ENCODE data around the gene C4orf50.
"Not testable (repeated sequence)": the region's sequence is repeated elsewhere in the genome, so short reads cannot be mapped to it uniquely, and the experiment has no call there.

Gene C4orf50

DNA sequence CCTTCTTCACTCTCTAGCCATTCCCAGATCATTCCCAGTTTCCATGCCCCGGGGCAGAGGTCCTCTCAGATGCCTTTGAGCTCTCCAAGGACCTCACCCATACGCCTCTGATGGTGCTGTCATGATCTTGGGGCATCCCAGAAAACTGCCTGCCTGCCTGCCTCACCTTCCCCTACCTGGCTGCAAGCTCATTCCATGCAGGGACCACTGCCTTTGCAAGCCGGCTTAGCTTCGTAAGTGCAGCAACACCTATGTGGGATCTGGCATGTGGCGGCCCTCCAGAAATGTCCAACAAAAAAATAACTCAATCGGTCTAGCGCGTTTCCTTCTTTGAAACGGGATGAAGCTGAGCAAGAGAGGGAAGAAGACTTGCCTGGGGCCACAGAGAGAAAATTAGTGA lies 53.0 kb downstream of the C4orf50 start:
- DNase-seq, result no peak

DNA sequence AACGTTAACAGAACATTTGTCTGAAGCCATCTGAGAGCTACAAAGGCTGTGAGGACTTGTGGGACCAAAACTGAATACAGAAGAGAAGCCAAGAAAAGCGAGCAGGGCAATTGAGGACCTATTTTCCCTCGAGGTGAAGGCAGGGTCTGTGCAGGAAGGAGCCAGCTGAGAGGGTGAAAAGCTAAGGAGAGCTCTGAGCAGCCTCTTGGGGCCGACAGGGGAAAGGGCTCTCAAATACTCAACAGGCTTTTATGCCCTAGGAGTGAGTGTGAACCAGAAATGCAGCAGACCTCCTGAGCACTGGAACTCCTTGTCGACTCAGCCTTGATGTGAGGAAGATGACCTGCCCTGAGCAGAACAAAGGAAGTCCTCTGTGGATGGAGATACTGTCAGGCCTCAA lies 54.2 kb downstream of the C4orf50 start:
- DNase-seq, result no peak

DNA sequence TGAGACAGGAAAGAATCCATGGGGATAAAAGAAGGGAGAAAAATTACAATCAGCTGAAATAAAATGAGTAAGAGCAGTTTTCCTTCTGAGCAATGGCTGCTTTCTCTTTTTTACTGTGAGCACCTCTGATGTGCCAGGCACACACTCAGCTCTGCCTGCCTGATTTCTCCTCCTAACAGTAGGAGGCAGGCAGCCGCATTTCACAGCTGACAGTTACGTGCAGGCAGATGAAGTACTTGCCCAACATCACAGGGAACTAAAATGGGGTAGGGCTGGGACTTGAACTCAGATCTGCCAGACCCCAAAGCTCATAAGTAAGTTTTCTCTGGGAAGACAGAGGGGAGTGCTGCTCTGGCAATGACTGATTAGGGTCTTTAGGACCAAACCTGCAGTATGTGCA lies 54.6 kb downstream of the C4orf50 start:
- no peak for DNase-seq

DNA sequence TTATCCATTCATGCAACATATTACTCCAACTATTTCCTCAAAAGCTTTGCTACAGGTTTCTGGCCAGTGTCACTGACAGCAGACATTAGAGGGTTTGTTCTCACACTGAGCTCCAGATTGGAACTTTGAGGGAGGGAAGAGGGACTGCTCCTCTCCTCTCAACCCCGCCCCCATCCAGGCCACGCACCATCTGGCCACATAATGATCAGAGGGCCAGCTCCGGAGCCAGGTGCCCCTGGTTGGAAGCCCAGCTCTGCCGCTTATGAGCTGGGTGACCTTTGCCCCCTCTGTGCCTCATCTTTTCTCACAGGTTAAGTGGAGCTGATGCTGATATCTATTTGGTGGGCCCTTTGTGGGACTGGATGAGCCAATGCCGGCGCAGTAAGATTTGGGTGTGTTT lies 55.8 kb downstream of the C4orf50 start:
- DNase-seq, result no peak

- DNase-seq, result no peak
These were observed 57.9 kb downstream of the C4orf50 start for GRCh38 chr4:5960252-5960880.

DNA sequence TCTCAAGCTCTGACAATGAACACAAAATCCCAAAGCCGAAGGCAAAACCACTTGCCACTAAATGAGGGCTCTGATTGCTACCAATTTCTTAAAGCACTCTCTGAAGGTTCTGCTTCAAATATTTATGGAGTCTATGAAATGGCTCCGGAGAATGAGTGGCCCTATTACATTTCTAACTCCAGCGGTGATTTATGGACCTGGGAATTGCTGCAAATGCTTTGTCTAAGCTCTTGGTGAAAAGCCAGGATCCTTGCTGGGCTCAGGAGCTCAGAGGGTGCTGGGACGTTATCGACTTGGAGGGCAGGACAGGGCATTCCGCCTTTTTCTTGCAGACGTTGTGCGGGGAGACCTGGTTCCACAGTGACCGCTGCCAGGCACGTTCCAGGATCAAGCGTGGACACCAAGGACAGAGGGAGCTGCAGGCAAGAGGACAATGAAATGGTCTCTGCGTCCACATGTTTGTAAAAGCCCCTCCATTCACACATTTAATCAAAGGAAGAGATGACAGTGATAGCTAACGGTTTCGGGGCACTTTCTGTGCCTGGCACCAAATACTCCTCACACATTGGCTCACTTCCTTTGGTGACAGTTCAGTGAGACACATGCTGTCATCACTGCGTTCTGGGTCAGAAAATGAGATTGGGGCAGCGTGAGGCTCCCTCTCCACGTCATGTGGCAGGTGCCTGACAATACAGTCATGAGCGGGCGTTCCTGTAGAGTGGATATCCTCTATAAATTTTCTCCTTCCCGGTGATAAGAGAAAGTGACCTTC lies 58.8 kb downstream of the C4orf50 start:
- DNase-seq, result no peak

- DNase-seq, result no peak
These were observed 60.0 kb downstream of the C4orf50 start for GRCh38 chr4:5958199-5958735.

DNA sequence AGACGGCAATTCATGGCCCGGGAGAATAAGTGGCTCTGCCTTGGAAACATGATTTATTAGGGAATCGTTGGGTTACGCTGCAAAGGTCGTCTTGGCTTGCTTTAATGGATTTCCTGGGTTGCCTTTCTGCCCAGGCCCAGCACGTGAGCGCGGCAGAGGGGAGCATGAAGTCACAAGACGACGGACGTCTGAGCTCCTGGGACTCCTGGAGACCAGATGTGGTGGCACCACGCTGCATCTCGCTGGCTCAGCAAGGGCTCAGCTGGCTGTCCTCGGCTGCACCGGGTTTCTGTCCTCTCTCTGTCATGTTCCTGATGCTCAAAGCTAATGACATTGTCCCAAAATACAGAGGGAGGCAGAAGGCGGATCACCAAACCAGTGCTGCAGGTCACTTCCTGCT lies 61.2 kb downstream of the C4orf50 start:
- no peak for DNase-seq

GRCh38 chr4:5956285-5957021 lies 61.8 kb downstream of the C4orf50 start:
- DNase-seq, result no peak

GRCh38 chr4:5955856-5956255 lies 62.4 kb downstream of the C4orf50 start:
- DNase-seq, result no peak

DNA sequence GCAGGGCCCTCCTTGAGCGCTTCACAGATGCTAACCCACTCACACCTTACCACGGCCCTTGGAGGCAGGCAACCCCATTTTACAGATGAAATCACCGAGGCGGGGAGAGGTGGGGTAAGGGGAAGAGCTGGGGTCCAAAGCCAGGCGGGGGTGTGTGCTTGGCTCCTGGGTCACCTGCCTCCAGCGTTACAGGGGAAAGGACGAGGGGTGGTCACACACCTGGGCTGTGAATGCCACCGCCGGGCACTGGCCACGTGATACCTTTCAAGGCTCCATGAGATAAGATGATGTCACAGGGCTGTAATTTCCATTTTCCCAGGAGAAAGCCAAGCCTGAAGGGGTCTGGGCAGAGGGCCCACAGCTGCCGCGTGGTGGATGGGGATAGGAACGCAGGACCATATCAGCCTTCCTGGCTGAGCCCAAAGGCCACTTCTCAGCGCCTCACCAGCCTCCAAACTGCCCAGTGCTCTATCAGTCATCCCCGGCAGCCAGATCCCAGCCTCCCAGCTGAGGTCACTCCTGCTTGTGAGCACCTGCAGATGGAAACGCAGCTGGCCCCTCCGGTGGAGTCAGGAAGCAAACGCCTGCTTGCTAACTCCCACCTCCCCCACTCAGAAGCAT lies 62.9 kb downstream of the C4orf50 start:
- DNase-seq, result no peak

DNA sequence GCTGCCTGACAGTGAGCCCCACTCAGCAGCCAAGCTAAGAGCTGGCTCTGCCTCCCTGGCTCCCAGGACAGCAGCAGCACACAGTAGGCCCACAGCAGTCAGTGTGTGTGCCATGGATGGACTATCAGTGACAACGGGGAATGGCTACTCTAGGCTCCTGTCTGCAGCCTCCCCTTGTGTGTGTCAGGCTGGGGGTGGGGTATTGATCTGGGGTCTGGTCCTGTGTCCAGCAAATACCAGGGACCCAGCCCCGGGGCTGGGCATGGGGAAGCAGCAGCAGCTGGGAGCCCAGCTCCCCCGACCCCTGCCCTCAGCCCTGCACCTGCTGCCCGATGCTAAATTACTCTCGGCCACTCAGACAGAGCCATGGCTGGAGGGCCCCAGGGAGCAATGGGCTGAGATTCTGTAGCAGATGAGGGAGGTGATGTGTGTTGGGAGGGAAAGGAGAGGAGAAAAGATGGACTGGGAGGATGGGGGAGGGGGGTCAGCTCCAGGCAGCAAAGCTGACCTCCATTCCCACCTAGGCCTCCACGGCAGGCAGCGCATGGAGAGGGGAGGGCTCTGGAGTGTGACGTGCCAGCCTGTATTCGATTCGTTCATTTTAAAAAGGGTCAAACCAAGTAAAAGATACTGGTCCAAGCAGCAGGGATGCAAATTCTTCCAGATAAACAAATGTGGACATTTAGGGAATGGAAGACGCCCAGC lies 64.0 kb downstream of the C4orf50 start:
- DNase-seq, result no peak

- DNase-seq, result no peak
These were observed 65.0 kb downstream of the C4orf50 start for GRCh38 chr4:5952975-5953951.

DNA sequence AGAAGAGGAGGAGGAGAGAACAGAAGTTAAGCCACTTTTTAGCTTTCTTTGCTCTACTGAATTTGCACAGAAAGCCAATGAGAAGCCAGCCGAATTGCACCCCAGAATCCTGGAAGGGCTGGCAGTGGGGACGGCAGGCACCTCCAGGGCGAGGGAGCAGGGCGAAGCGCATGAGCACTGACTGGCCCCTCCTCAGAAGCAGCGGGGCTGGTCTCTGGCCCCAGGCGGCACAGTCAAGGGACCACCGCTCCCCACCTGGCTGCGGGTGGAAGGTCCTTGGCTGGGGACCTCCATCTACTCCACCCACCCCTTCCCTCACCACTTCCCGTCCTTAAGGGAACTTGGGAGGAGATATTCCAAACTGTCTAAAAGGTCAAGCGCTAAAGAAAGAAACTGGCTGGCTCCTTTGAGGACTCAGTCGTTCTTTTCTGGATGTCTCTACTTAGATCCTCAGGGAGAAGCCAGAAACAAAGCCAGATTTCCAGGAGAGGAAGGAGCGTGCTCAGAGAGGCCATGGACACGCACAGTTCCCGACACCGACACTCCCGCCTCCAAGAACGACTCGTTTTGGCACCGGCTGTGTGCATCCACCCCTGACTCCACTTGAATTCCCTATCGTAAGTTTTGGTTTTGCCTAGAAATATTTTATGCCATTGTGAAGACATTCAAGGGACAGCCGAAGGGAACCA lies 65.8 kb downstream of the C4orf50 start:
- no peak for DNase-seq

- not testable (repeated sequence) for DNase-seq
These were observed 71.6 kb downstream of the C4orf50 start for GRCh38 chr4:5946653-5947052.

DNA sequence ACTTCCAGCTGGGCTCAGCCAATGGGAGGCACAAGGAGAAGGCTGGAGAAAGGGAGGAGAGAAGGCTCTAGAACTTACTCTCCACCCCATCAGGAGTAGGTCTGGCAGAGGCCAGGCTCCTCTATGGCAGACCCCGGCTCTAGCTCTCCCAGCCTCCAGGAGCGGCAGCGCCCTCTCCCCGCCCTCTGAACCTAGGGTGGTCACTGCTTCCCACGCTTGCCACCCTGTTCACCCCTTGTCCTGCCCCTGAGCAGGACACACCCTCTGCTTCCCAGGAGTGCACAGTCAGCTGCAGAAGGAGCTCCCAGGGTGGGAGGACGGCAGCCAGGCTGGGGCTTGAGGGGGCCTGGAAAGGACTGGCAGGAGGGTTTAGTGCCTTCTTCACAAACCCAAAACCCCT lies 72.3 kb downstream of the C4orf50 start:
- DNase-seq, result no peak

DNA sequence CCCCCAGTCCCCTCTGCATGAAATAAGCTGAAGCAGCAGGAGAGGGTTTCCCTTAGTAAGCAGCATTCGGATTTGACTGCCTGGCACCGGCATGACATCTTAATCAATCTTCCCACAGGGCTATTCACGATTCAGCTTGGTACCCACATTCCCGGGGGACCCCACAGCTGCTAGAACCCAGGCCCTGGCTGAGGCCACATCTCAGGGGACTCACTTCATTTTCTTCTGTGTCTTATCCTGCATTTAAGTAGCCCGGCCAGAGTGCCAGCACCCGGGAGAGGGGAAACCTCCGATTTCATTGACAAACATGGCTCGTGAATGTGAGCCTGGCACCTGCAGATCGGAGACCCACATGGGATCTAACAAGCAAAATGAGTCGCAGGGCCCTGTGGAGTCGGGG lies 73.1 kb downstream of the C4orf50 start:
- DNase-seq, result no peak

DNA sequence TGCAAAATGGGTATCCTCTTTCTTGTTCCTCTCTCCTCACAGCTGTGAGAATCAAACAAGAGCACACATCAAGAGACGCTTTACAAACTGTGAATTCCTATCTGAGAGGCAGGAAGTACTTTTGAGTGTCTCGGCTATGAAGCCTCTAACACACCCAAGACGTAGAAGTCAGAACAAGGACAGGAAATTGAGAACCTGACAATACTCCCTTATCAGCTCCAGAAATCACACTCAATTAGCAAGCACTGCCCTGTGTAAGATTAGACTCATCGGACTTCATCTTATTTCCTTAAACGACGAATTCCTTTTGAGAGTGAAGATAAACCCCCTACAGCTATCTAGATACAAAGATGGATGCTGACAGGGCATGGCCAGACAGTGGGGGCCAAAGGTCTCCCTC lies 74.7 kb downstream of the C4orf50 start:
- DNase-seq, result no peak

- no peak for DNase-seq
These were observed 75.3 kb downstream of the C4orf50 start for GRCh38 chr4:5942947-5943346.

DNA sequence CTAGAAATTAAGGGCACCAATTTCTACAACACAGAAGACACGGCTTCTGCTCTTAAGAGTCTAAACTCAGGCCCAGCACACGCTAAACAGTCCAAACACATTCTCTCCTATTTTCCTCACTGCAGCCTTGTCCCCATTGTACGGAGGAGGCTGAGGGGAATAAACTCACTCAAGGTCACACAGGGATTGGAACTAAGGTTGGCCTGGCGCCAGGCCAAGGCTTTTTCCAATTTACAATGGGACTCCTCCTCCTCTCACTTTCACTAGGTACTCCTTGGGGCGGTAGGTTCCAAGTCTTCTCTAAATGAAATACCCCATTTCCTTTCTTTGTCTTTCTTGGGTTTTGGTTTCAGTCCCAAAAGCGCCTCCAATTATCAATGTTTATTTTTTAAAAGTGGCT lies 76.6 kb downstream of the C4orf50 start:
- no peak for DNase-seq

Measured in stimulated activated CD4-positive, alpha-beta T cell treated with anti-CD3 and anti-CD28 coated beads, Interleukin-1b, Interleukin-23, amount 100 ng/mL, for 48 hours (primary cell).